Measurements from ENCODE around the gene EID3.

DNA sequence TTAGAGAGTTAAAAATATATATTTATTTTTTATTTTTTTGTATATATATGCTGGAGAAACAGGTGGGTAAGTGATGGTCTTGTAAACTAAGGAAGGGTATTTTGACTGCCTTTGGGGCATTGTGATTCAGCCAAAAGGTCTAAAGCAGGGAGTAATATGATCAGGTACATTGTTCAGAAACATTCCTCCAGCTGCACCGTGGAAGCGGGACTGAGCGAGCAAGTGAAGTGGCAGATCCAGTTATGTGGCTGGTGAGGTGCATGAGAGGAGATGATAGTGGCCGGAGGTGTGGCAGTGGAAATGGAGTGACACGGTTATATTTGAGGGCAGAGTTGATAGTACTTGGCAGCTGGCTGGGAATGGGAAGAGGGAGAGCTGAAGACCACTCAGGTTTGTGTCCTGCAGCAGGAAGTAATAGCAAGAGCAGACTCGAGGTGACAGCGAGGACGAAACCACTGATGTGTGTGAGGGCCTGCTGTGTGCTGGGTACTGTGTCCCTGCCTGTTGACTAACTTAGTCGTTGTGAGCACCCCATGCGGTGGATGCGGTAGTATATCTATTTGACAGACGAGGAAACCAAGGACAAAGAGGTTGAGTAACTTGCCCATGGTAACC lies 39.2 kb downstream of the EID3 start:
- TF ChIP-seq, protein P1, sequence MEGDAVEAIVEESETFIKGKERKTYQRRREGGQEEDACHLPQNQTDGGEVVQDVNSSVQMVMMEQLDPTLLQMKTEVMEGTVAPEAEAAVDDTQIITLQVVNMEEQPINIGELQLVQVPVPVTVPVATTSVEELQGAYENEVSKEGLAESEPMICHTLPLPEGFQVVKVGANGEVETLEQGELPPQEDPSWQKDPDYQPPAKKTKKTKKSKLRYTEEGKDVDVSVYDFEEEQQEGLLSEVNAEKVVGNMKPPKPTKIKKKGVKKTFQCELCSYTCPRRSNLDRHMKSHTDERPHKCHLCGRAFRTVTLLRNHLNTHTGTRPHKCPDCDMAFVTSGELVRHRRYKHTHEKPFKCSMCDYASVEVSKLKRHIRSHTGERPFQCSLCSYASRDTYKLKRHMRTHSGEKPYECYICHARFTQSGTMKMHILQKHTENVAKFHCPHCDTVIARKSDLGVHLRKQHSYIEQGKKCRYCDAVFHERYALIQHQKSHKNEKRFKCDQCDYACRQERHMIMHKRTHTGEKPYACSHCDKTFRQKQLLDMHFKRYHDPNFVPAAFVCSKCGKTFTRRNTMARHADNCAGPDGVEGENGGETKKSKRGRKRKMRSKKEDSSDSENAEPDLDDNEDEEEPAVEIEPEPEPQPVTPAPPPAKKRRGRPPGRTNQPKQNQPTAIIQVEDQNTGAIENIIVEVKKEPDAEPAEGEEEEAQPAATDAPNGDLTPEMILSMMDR (IDR thresholded peaks at IDR 0.05; ENCODE audit: insufficient read depth, low read length, poor library complexity, severe bottlenecking), result no peak
- TF ChIP-seq EZH2phosphoT487 (conservative IDR thresholded peaks at IDR 0.05; ENCODE audit: low read length), result no peak
